GM21825 (cell line): ENCODE measurements around the gene STK39.

Experiments used
- ATAC-seq: cut with Tn5 transposase; IDR thresholded peaks from one replicate; pipeline ENCODE4 v1.9.1; 2021; ENCODE audit warnings: mild to moderate bottlenecking, moderate library complexity; ENCODE audit not compliant: unreplicated experiment

The STK39 gene

GRCh38 chr2:168058675-168059074 is 188.7 kb downstream of the STK39 start:
- ATAC-seq = no peak

DNA sequence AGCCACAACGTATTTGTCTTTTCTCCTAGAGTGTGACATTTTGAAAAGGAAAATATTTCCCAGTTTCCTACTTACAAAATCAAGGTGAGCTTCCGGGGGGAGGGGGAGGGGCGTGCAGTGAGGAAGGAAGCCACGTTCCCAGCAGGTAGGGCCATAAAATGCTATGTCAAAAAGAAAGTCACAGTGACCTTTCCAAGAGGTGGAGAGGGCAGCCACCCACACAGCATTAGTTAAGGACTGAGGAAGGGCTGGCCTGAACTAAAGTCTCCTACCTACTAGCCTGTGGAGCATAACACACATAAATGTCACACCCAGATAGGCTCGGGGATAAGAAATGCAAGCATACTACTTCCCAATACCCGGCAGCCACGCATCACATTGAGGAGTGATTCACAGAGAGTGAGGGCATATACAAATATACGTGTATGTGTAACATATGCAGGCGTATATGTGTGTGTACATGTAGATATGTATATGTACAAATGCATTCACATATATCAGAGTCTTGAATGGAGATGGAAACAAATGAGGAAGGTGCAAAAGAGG is 191.1 kb downstream of the STK39 start:
- no peak for ATAC-seq

DNA sequence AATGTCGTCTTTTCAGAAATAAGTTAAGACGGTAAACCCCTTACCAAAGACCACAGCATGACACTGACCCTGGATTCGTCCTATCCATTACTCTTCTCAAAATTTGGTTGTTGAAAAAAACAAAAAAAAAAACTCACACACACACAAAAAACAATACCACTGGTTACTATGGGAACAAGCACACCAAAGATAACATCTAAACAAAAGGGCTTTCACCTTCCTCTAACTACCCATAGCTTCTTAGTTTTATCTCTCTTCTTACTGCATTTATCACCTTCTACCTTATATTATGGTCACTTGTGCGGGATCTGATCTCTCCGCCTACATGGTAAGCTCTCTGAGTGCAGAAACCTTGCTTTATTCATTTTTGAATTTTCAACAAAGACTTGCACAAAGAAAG is 192.7 kb downstream of the STK39 start:
- no peak for ATAC-seq

DNA sequence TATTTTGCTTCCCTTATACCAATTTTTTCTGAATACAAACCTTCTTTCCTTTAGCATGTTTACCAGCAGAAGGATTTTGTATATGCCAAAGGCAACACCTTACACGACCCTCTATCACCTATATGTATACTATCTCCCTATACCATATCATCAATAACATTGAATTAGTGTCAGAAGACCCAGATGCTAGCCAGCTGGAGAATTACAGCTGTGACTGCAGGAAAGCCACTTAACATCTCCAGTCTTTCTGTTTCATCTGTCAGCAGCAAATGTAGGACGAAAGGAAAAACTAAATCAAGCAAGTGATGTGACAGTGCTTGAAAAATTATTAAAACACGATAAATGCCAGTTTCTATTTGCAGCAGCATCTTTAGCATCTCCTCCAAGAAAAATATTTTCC is 193.7 kb downstream of the STK39 start:
- no peak for ATAC-seq

DNA sequence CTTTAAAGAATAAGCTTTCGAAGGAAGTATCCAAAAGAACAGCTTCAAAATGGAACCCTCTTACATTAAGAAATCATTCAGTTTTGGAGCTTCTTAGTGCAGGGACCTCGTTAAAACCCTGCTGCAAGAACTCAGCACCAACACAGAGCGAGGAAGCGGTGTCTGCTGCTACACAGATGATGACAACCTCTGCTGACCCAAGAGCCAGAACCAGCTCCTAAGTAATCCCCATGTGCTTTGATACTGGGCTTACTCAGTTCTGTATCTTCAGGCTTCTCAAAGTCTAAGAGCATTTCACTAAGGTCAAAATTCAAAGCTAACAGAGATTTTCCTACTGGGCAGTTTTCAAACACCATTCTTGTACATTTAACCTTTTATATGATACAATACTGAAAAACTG is 194.6 kb downstream of the STK39 start:
- no peak for ATAC-seq

- no peak for ATAC-seq
Observed at GRCh38 chr2:168050377-168050776, 197.0 kb downstream of the STK39 start.

DNA sequence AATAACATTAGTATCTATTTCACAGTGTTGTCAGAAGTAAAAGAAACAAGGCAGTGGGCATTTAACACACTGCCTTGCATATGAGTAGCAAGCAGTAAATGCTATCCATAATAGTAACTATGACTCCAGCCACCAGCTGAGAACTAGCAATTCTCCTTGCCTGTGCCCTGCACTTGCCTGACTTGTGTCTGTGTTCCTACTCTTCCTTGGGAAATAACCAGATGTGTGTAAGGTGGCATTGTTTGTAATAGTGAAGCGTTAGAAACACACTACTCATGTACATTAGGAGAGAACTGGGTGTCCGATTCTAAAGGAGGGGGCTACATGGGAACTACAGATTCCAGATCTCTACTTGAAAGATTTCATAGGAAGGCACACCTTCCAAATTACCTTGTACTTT is 197.8 kb downstream of the STK39 start:
- ATAC-seq = no peak

DNA sequence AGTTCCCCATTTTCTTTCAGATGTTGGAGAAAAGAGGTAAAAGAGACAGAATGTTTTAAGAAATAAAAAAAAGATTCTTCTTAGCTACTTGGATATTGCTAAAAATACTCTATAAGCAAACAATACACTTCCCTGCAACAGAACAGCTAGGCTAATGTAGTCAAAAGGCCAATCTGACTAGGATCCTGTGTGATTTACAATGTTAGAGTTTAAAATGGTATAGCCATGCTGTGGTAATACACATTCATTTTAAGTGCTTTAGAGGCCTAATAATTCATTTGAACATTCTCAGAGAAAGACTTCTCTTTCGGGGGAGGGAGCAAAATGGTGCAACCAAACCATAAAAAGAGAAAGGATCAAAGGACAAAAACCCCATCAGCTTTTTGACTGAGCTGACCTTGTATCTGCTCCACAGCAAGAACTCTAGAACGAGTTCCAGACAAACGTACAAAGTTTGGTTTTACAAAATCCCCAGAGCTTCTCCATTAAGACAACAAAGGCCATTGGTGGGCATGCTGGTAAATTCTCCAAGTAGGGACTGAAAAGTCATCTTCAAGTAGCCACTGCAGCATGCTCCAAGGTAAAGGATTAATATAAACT is 200.2 kb downstream of the STK39 start:
- no peak for ATAC-seq

GRCh38 chr2:168044579-168044978 is 202.8 kb downstream of the STK39 start:
- ATAC-seq = no peak

- no peak for ATAC-seq
Observed at GRCh38 chr2:168044176-168044575, 203.2 kb downstream of the STK39 start.

DNA sequence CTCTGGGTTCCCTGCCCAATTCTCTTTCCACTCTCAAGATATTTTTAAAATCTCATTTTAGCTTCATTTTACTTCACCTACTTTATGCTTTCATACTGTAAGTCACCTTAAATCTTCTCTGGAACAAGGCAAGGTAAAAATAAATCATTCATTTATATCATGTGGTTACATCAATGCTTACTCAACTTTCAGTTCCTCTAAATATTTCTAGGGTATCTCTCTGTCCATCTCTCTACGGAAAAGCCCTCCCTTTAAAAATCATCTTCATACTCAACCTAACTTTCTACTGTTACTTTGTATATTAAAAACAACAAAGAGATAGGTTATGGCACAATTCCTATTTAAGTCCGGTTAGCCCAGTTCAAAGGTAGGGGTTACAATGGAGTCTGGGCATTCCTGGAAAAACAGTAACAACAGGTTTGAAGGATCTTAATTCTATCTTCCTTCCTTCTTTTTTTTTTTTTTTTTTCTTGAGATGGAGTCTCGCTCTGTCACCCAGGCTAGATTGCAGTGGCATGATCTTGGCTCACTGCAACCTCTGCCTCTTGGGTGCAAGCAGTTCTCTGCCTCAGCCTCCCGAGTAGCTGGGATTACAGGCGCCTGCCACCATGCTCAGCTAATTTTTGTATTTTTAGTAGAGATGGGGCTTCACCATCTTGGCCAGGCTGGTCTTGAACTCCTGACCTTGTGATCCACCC is 205.1 kb downstream of the STK39 start:
- ATAC-seq = peak; percentile 94

GRCh38 chr2:168039881-168040280 is 207.5 kb downstream of the STK39 start:
- ATAC-seq = no peak

- no peak for ATAC-seq
Observed at GRCh38 chr2:168037778-168038177, 209.6 kb downstream of the STK39 start.

GRCh38 chr2:168035458-168035857 is 211.9 kb downstream of the STK39 start:
- peak; percentile 47 for ATAC-seq

GRCh38 chr2:168034616-168035015 is 212.8 kb downstream of the STK39 start:
- ATAC-seq = no peak

- no peak for ATAC-seq
Observed at GRCh38 chr2:168033966-168034365, 213.4 kb downstream of the STK39 start.

GRCh38 chr2:168032091-168032490 is 215.3 kb downstream of the STK39 start:
- no peak for ATAC-seq

- ATAC-seq = peak; percentile 93
Observed at GRCh38 chr2:168030862-168031624, 216.4 kb downstream of the STK39 start.

GRCh38 chr2:168029071-168029470 is 218.3 kb downstream of the STK39 start:
- ATAC-seq = no peak

DNA sequence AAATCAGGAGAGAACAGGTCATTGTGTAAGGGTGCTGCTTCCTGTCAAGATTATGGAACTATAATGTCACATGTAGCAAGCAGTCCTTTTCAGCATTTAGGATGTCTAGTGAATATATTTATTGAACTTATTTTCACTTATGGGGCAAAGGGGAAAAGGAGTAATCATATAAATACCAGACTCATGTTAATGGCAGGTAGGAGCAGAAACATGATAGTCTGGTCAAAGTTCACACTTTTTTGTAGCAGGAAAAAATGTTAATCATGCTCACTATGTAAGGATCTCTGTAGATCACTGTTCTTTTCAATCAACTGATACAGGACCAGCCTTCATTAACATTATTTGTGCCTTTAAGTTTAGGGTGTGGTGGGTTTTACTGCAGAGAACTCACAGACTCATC is 219.0 kb downstream of the STK39 start:
- no peak for ATAC-seq

DNA sequence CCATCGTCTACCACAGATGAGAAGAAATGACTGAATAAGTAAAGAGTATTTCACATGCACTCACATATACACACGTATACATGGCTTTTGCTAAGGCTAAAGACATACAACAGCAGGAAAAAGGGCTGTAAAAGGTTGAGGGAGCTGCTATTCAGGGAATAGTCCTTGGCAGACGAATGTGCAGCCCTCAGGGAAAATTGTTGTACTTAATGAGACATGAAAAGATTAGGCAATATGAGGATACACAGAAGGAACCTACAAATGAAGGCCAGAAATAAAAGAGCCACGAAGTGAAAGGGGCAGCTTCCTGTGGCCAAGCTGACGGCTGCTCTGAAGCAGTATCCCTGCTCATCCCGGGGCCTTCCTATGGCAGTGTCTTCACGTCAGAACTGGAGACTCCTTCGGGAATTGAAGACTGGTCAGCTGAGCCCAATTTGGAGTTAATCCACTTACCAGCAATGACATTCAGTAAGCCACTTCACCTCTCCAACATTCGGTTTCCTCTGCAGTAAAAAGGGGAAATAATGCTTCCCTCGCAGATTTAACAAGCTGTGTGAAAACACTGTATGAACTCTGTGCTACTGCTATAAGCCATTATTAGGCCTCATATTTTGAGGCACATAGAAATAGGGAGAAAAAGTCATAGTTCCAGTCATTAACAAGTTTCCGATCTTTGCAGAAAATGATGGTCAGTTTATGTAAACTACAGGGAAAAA is 221.8 kb downstream of the STK39 start:
- ATAC-seq = no peak
